Mesodermal cell (in vitro differentiated cells): ENCODE results near the gene ZMYND15.
A peak's percentile ranks its signal among the peaks of the same experiment; 100 is the strongest.

ENCODE experiments used
- H3K27ac ChIP-seq: 2 replicates; pipeline ENCODE4 v1.7.0; 2013; ENCODE audit warnings: mild to moderate bottlenecking, low read depth, low read length, moderate library complexity; ENCODE audit not compliant: severe bottlenecking
- H3K36me3 ChIP-seq: 2 replicates; pipeline ENCODE4 v1.7.1; 2013; ENCODE audit warnings: mild to moderate bottlenecking, low read length, moderate library complexity; ENCODE audit not compliant: control insufficient read depth, insufficient read depth
- H3K4me1 ChIP-seq: one replicate; pipeline ENCODE4 v1.7.1; 2013; ENCODE audit warnings: mild to moderate bottlenecking, low read length; ENCODE audit not compliant: insufficient read depth, control insufficient read depth, poor library complexity, severe bottlenecking
- H3K4me3 ChIP-seq: 2 replicates; pipeline ENCODE4 v1.7.0; 2013; ENCODE audit warnings: low read length, control low read depth, mild to moderate bottlenecking; ENCODE audit not compliant: insufficient read depth, poor library complexity, severe bottlenecking; ENCODE audit errors: extremely low read depth
- H3K9me3 ChIP-seq: 2 replicates; pipeline ENCODE4 v1.7.1; 2013; ENCODE audit warnings: mild to moderate bottlenecking, low read length, moderate library complexity; ENCODE audit not compliant: control insufficient read depth
- WGBS, 2 experiments: methylation state at CpG; one replicate each; pipeline ENCODE4 v1.1.5; 2013; ENCODE audit warnings: missing lambda C conversion rate in 2 of 2; ENCODE audit not compliant: insufficient coverage in 2 of 2; 5-methylcytosine and 5-hydroxymethylcytosine counted together

The ZMYND15 gene

DNA sequence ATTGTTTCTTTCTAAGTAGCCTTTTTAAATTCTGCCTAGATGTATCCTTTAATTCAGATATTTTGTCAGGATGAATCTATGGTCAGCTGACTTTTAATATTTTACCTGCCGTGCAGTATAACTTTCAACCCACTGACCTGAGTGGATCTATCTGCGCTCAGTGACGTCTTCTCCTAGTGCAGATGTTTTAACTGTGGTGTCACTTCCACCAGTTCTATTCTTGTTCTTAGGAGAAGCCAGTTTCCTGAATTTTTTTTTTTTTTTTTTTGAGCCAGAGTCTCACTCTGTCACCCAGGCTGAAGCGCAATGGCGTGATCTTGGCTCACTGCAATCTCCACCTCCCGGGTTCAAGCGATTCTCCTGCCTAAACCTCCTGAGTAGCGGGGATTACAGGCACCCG is 27.1 kb downstream of the ZMYND15 start:
- Histone ChIP-seq H3K36me3 (no peaks in the 10 kb centered on the region), H3K4me3 (no peak overlapping the region), H3K4me1 (peaks cover 6% of the 10 kb centered on the region), H3K9me3 (no peaks in the 10 kb centered on the region), H3K27ac (no peak overlapping the region)
- WGBS, 2 experiments: 91 to 96% methylated on average over 5 to 7 of the region's 9 CpGs

DNA sequence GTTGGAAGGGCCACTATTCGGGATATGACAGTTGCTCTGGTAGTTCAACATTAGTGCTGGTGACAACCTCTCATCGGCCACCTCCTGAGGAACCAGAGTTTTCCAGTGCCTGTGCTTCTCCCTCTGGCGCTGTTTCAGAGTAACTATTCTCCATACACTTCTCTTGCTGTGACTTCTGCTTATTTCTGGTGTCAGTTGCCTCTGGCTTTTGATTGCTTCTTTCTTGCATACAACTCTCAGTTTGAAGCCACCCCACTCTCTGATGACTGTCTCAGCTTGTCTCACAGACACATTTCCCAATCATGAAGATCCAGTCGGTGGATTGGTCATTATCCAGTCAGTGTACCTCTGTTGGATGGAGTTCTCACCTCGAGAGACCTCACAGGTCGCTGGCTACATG is 28.7 kb downstream of the ZMYND15 start:
- Histone ChIP-seq H3K36me3 (no peaks in the 10 kb centered on the region), H3K4me1 (peaks cover 6% of the 10 kb centered on the region), H3K27ac (no peak overlapping the region), H3K9me3 (no peaks in the 10 kb centered on the region), H3K4me3 (no peak overlapping the region)
- WGBS, 2 experiments: 83 to 89% methylated on average over 3 to 4 of the region's 6 CpGs

GRCh38 chr17:4769628-4770027 is 30.0 kb downstream of the ZMYND15 start:
- no peaks in the 10 kb centered on the region for H3K9me3 ChIP-seq
- H3K36me3 ChIP-seq: no peaks in the 10 kb centered on the region
- H3K4me3 ChIP-seq: no peak overlapping the region
- 89 to 100% methylated on average over 2 of the region's 2 CpGs for WGBS, 2 experiments
- H3K4me1 ChIP-seq: peaks cover 6% of the 10 kb centered on the region
- no peak overlapping the region for H3K27ac ChIP-seq

GRCh38 chr17:4771519-4772234 is 32.0 kb downstream of the ZMYND15 start, which contains the start of gene TM4SF5:
TM4SF5 (plus strand) TSS chr17:4771886; CDS start chr17:4771923, 37 bp downstream.
- 84 to 89% methylated on average over 10 to 11 of the region's 13 CpGs for WGBS, 2 experiments
- no peak within 1 kb of the TSS for H3K27ac ChIP-seq
- no peaks in the 10 kb centered on the region for H3K9me3 ChIP-seq
- H3K4me1 ChIP-seq: peaks cover 3% of the 10 kb centered on the region
- H3K36me3 ChIP-seq: no peaks in the 10 kb centered on the region
- no peak within 1 kb of the TSS for H3K4me3 ChIP-seq

GRCh38 chr17:4772235-4772613 is 32.6 kb downstream of the ZMYND15 start:
- H3K4me3 ChIP-seq: no peak overlapping the region
- H3K9me3 ChIP-seq: no peaks in the 10 kb centered on the region
- peaks cover 3% of the 10 kb centered on the region for H3K4me1 ChIP-seq
- H3K36me3 ChIP-seq: no peaks in the 10 kb centered on the region
- 78 to 81% methylated on average over 7 to 8 of the region's 10 CpGs for WGBS, 2 experiments
- no peak overlapping the region for H3K27ac ChIP-seq

DNA sequence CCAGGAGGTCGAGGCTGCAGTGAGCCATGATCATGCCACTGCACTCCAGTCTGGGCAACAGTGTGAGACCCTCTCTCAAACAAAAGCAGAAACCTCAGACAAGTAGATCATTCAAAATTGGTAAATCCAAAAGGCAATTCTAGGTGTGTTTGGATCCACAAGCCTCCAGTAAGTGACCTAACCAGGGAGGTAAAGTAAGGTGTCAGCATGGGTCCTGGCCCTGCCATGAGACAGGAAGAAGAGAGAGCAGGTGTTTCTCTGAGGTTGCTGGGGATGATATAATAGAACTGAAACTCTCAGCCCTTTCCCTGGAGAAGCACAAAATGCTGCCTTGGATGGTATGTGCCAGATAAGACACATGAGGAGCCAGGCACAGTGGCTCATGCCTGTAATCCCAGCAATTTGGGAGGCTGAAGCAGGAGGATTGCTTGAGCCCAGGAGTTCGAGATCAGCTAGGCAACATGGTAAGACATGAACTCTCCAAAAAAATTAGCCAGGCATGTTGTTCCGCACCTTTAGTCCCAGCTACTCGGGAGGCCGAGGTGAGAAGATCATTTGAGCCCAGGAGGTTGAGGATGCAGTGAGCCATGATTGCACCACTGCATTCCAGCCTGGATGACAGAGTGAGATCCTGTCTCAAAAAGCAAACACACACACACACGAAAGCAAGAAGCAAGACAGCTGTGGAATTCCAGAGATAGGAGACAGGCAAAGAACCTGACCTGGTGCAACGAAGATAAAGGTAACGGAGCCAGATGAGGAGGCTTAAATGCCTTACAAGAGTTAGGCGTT is 38.5 kb downstream of the ZMYND15 start:
- Histone ChIP-seq H3K36me3 (no peaks in the 10 kb centered on the region), H3K4me3 (no peak overlapping the region), H3K4me1 (no peaks in the 10 kb centered on the region), H3K9me3 (no peaks in the 10 kb centered on the region), H3K27ac (peak overlapping the region; percentile 45)
- 83 to 85% methylated on average over 6 to 9 of the region's 9 CpGs for WGBS, 2 experiments

DNA sequence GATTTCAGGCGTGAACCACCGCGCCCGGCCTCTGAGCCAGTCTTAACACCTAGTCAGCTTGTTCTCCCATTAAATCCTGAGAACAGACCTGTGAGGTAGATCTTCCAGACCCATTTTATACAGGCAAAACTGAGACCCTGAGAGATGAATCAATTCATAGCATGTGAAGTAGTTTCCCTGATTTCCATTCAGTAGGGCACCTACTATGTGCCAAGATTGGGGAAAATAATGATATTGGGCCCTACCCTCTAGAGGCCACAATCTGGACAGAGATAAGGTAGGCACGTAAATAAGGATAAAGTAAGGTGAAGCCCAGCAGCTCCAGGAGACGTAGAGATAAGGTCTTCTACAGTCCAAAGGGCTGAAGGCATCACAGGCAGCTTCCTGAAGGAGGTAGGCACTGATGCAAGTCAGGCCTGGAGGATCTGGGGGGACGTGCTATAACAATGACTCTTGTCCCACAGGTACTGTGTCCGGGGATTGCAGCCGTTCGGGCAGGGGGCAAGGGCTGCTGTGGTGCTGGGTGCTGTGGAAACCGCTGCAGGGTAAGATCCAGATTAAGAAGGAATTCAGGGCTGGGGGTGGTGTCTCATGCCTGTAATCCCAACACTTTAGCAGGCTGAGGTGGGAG is 40.8 kb downstream of the ZMYND15 start:
- no peaks in the 10 kb centered on the region for H3K9me3 ChIP-seq
- no peak overlapping the region for H3K4me3 ChIP-seq
- 75 to 81% methylated on average over 7 to 11 of the region's 11 CpGs for WGBS, 2 experiments
- no peaks in the 10 kb centered on the region for H3K36me3 ChIP-seq
- no peak overlapping the region for H3K27ac ChIP-seq
- H3K4me1 ChIP-seq: no peaks in the 10 kb centered on the region

DNA sequence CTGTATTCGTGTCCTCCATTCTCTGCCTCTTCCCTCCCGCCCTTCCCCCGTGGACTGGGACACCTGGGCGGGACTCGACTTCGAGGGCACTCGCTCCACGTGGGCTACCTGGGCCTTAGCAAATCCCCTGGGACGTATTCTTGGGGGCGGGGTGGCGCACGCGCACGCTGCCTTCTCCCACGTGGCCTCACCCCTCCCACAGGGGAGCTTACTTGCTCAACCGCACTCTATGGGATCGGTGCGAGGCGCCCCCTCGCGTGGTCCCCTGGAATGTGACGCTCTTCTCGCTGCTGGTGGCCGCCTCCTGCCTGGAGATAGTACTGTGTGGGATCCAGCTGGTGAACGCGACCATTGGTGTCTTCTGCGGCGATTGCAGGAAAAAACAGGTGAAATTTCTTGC is 43.0 kb downstream of the ZMYND15 start:
- 68 to 75% methylated on average over 19 to 28 of the region's 28 CpGs for WGBS, 2 experiments
- Histone ChIP-seq H3K36me3 (no peaks in the 10 kb centered on the region), H3K27ac (no peak overlapping the region), H3K4me3 (no peak overlapping the region), H3K9me3 (no peaks in the 10 kb centered on the region), H3K4me1 (no peaks in the 10 kb centered on the region)

- H3K9me3 ChIP-seq: no peaks in the 10 kb centered on the region
- WGBS, 2 experiments: 86 to 89% methylated on average over 51 to 55 of the region's 61 CpGs
- no peaks in the 10 kb centered on the region for H3K36me3 ChIP-seq
- H3K4me3 ChIP-seq: no peak overlapping the region
- peaks cover 5% of the 10 kb centered on the region for H3K4me1 ChIP-seq
- H3K27ac ChIP-seq: no peak overlapping the region
These were observed 45.9 kb downstream of the ZMYND15 start for GRCh38 chr17:4785311-4786105.

- H3K36me3 ChIP-seq: no peaks in the 10 kb centered on the region
- WGBS, 2 experiments: 73 to 81% methylated on average over 21 of the region's 24 CpGs
- H3K4me1 ChIP-seq: peaks cover 10% of the 10 kb centered on the region
- no peaks in the 10 kb centered on the region for H3K9me3 ChIP-seq
- no peak within 1 kb of the TSS for H3K27ac ChIP-seq
- no peak within 1 kb of the TSS for H3K4me3 ChIP-seq
These were observed 46.5 kb downstream of the ZMYND15 start, which contains the start of gene VMO1 for GRCh38 chr17:4786106-4786511. VMO1 (minus strand) TSS chr17:4786364; CDS start chr17:4786352, 12 bp downstream.
